ENCODE measurements around the gene COL9A3.

DNA sequence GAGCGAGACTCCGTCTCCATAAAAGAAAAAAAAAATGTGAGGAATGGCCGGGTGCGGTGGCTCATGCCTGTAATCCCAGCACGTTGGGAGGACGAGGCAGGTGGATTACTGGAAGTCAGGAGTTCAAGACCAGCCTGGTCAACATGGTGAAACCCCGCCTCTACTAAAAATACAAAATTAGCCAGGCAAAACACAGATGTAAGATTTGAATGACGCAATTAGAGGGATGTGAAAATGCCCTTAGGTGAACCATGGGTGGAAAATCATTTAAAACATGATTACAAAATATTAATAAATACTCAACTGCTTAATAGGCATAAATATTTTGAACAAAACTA lies 20.9 kb downstream of the COL9A3 start:
- TF ChIP-seq POLR2A (IDR thresholded peaks at IDR 0.05; ENCODE audit: low read length) (no peak), RCOR1 (IDR thresholded peaks at IDR 0.05; ENCODE audit: low read depth, low read length) (no peak), ZSCAN20 (CRISPR knock-in tag; IDR thresholded peaks at IDR 0.05) (no peak), BHLHE40 (IDR thresholded peaks at IDR 0.05; ENCODE audit: low read depth, low read length) (no peak), EHF (CRISPR knock-in tag; IDR thresholded peaks at IDR 0.05) (no peak), JUN (IDR thresholded peaks at IDR 0.05) (no peak)
- TF ChIP-seq, protein P1, sequence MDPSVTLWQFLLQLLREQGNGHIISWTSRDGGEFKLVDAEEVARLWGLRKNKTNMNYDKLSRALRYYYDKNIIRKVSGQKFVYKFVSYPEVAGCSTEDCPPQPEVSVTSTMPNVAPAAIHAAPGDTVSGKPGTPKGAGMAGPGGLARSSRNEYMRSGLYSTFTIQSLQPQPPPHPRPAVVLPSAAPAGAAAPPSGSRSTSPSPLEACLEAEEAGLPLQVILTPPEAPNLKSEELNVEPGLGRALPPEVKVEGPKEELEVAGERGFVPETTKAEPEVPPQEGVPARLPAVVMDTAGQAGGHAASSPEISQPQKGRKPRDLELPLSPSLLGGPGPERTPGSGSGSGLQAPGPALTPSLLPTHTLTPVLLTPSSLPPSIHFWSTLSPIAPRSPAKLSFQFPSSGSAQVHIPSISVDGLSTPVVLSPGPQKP (IDR thresholded peaks at IDR 0.05; ENCODE audit: low read depth, low read length), result no peak
- TF ChIP-seq, protein P2, sequence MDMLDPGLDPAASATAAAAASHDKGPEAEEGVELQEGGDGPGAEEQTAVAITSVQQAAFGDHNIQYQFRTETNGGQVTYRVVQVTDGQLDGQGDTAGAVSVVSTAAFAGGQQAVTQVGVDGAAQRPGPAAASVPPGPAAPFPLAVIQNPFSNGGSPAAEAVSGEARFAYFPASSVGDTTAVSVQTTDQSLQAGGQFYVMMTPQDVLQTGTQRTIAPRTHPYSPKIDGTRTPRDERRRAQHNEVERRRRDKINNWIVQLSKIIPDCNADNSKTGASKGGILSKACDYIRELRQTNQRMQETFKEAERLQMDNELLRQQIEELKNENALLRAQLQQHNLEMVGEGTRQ (IDR thresholded peaks at IDR 0.05), result no peak
- TF ChIP-seq, protein P3, sequence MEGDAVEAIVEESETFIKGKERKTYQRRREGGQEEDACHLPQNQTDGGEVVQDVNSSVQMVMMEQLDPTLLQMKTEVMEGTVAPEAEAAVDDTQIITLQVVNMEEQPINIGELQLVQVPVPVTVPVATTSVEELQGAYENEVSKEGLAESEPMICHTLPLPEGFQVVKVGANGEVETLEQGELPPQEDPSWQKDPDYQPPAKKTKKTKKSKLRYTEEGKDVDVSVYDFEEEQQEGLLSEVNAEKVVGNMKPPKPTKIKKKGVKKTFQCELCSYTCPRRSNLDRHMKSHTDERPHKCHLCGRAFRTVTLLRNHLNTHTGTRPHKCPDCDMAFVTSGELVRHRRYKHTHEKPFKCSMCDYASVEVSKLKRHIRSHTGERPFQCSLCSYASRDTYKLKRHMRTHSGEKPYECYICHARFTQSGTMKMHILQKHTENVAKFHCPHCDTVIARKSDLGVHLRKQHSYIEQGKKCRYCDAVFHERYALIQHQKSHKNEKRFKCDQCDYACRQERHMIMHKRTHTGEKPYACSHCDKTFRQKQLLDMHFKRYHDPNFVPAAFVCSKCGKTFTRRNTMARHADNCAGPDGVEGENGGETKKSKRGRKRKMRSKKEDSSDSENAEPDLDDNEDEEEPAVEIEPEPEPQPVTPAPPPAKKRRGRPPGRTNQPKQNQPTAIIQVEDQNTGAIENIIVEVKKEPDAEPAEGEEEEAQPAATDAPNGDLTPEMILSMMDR (IDR thresholded peaks at IDR 0.05), result no peak
- TF ChIP-seq, protein P4, sequence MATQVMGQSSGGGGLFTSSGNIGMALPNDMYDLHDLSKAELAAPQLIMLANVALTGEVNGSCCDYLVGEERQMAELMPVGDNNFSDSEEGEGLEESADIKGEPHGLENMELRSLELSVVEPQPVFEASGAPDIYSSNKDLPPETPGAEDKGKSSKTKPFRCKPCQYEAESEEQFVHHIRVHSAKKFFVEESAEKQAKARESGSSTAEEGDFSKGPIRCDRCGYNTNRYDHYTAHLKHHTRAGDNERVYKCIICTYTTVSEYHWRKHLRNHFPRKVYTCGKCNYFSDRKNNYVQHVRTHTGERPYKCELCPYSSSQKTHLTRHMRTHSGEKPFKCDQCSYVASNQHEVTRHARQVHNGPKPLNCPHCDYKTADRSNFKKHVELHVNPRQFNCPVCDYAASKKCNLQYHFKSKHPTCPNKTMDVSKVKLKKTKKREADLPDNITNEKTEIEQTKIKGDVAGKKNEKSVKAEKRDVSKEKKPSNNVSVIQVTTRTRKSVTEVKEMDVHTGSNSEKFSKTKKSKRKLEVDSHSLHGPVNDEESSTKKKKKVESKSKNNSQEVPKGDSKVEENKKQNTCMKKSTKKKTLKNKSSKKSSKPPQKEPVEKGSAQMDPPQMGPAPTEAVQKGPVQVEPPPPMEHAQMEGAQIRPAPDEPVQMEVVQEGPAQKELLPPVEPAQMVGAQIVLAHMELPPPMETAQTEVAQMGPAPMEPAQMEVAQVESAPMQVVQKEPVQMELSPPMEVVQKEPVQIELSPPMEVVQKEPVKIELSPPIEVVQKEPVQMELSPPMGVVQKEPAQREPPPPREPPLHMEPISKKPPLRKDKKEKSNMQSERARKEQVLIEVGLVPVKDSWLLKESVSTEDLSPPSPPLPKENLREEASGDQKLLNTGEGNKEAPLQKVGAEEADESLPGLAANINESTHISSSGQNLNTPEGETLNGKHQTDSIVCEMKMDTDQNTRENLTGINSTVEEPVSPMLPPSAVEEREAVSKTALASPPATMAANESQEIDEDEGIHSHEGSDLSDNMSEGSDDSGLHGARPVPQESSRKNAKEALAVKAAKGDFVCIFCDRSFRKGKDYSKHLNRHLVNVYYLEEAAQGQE (IDR thresholded peaks at IDR 0.05), result no peak

Data from A549 (cell line).